Neural cell (in vitro differentiated cells): ENCODE measurements around the gene DGKQ. TPM values are rescaled to one million over a fixed set of nuclear protein-coding genes. Genes with fewer than 3 reads are reported as not detected.

Experiments
- H2AFZ ChIP-seq: fragments of 200-600, 300-800 bp; sonication (generic), shearing (Covaris generic); 2 replicates; pipeline ENCODE4 v1.6.0; 2014; ENCODE audit warnings: low read depth, mild to moderate bottlenecking, antibody characterized with exemption, low read length, moderate library complexity
- H3F3A ChIP-seq: fragments of 200-600 bp; shearing (Covaris generic); 2 replicates; pipeline ENCODE4 v1.6.1; 2016; ENCODE audit warnings: mild to moderate bottlenecking, moderate library complexity, mixed read lengths, antibody characterized with exemption, low read length; ENCODE audit not compliant: insufficient read depth, poor library complexity, severe bottlenecking
- H3K27ac ChIP-seq: fragments of 200-600, 300-800 bp; sonication (generic), shearing (Covaris generic); 2 replicates; pipeline ENCODE4 v1.5.1; 2014; ENCODE audit warnings: mild to moderate bottlenecking, low read length, moderate library complexity
- H3K27me3 ChIP-seq: fragments of 300-800, 200-600 bp; sonication (generic), shearing (Covaris generic); 2 replicates; pipeline ENCODE4 v1.6.0; 2014; ENCODE audit warnings: mild to moderate bottlenecking, low read depth, low read length, moderate library complexity; ENCODE audit not compliant: insufficient read depth
- H3K36me3 ChIP-seq: fragments of 300-800, 200-600 bp; sonication (generic), shearing (Covaris generic); 2 replicates; pipeline ENCODE4 v1.5.1; 2014; ENCODE audit warnings: mild to moderate bottlenecking, antibody characterized with exemption, low read length, moderate library complexity; ENCODE audit not compliant: insufficient read depth
- H3K4me2 ChIP-seq: fragments of 300-800, 200-600 bp; sonication (generic), shearing (Covaris generic); 2 replicates; pipeline ENCODE4 v1.6.0; 2014; ENCODE audit warnings: mild to moderate bottlenecking, low read length
- H3K4me3 ChIP-seq: fragments of 300-800, 200-600 bp; sonication (generic), shearing (Covaris generic); 2 replicates; pipeline ENCODE4 v1.5.1; 2014; ENCODE audit warnings: mild to moderate bottlenecking, low read length, moderate library complexity
- H3K79me2 ChIP-seq: fragments of 200-600 bp; shearing (Covaris generic); replicated peaks from 2 replicates; pipeline ENCODE4 v1.6.0; 2014; ENCODE audit warnings: mild to moderate bottlenecking, low read length, moderate library complexity; ENCODE audit not compliant: insufficient read depth
- H3K9ac ChIP-seq: fragments of 300-800, 200-600 bp; sonication (generic), shearing (Covaris generic); 2 replicates; pipeline ENCODE4 v1.6.1; 2016; ENCODE audit warnings: mild to moderate bottlenecking, low read length, mixed read lengths
- H3K9me2 ChIP-seq: fragments of 200-600 bp; shearing (Covaris generic); 2 replicates; pipeline ENCODE4 v1.6.1; 2016; ENCODE audit warnings: mild to moderate bottlenecking, low read length, mixed read lengths; ENCODE audit not compliant: insufficient read depth
- H3K9me3 ChIP-seq: fragments of 200-600, 300-800 bp; sonication (generic), shearing (Covaris generic); 2 replicates; pipeline ENCODE4 v1.6.1; 2016; ENCODE audit warnings: mild to moderate bottlenecking, mixed run types, low read length, moderate library complexity, mixed read lengths
- H4K20me1 ChIP-seq: fragments of 200-600 bp; shearing (Covaris generic); 2 replicates; pipeline ENCODE4 v1.6.1; 2016; ENCODE audit warnings: mild to moderate bottlenecking, mixed run types; ENCODE audit not compliant: insufficient read depth
- EP300 ChIP-seq: fragments of 450-650 bp; conservative IDR thresholded peaks from 2 replicates; pipeline ENCODE4 v1.6.1; 2014; ENCODE audit warnings: antibody characterized with exemption, mild to moderate bottlenecking, moderate library complexity; ENCODE audit not compliant: poor library complexity, severe bottlenecking
- EZH2 ChIP-seq: fragments of 200-600, 300-800 bp; shearing (Covaris generic), sonication (generic); IDR thresholded peaks from 2 replicates; pipeline ENCODE4 v1.6.1; 2014; ENCODE audit warnings: antibody characterized with exemption, low read length, borderline replicate concordance, mild to moderate bottlenecking; ENCODE audit not compliant: insufficient read depth, poor library complexity, severe bottlenecking
- MXI1 ChIP-seq: fragments of 450-650 bp; conservative IDR thresholded peaks from 2 replicates; pipeline ENCODE4 v1.6.1; 2014; ENCODE audit warnings: antibody characterized with exemption, mild to moderate bottlenecking; ENCODE audit not compliant: poor library complexity, severe bottlenecking
- POLR2AphosphoS5 ChIP-seq: IDR thresholded peaks from 2 replicates; pipeline ENCODE4 v1.6.1; 2012
- RAD21 ChIP-seq: fragments of 450-650 bp; conservative IDR thresholded peaks from 2 replicates; pipeline ENCODE4 v1.6.1; 2014; ENCODE audit warnings: antibody characterized with exemption, mild to moderate bottlenecking, moderate library complexity
- REST ChIP-seq: IDR thresholded peaks from 2 replicates; pipeline ENCODE4 v1.6.1; 2012; ENCODE audit warnings: borderline replicate concordance
- SMC3 ChIP-seq: fragments of 450-650 bp; conservative IDR thresholded peaks from 2 replicates; pipeline ENCODE4 v1.6.1; 2014; ENCODE audit warnings: antibody characterized with exemption, mild to moderate bottlenecking, moderate library complexity; ENCODE audit not compliant: poor library complexity
- TAF1 ChIP-seq: IDR thresholded peaks from 2 replicates; pipeline ENCODE4 v1.6.1; 2012; ENCODE audit warnings: low read depth
- polyA plus RNA-seq: library from polyadenylated mRNA; depleted of rRNA; stranded (reverse); fragments of >200 nt; gene quantifications from 2 replicates; pipeline ENCODE4 v1.2.3, GENCODE V29; 2014
- TF ChIP-seq, protein P1 (sequence below): fragments of 450-650 bp; IDR thresholded peaks from 2 replicates; pipeline ENCODE4 v1.5.1; 2014; ENCODE audit warnings: antibody characterized with exemption, mild to moderate bottlenecking, moderate library complexity; ENCODE audit not compliant: poor library complexity, severe bottlenecking

The DGKQ gene
- polyA plus RNA-seq, 1 donor from 2014 or later = 32.4 TPM

- H3K27me3 ChIP-seq = no peaks in the 10 kb centered on the region
- H4K20me1 ChIP-seq = no peaks in the 10 kb centered on the region
- H3K9me3 ChIP-seq = no peaks in the 10 kb centered on the region
- H3K9ac ChIP-seq = no peak overlapping the region
- no peak overlapping the region for H3K4me3 ChIP-seq
- H3K79me2 ChIP-seq = no peaks in the 10 kb centered on the region
- H3K4me2 ChIP-seq = no peak overlapping the region
- H3K27ac ChIP-seq = no peak overlapping the region
- TF ChIP-seq EP300 (no peak), MXI1 (no peak), POLR2AphosphoS5 (no peak), REST (no peak), EZH2 (no peak), RAD21 (no peak), SMC3 (no peak), TAF1 (no peak)
- TF ChIP-seq, protein P1, sequence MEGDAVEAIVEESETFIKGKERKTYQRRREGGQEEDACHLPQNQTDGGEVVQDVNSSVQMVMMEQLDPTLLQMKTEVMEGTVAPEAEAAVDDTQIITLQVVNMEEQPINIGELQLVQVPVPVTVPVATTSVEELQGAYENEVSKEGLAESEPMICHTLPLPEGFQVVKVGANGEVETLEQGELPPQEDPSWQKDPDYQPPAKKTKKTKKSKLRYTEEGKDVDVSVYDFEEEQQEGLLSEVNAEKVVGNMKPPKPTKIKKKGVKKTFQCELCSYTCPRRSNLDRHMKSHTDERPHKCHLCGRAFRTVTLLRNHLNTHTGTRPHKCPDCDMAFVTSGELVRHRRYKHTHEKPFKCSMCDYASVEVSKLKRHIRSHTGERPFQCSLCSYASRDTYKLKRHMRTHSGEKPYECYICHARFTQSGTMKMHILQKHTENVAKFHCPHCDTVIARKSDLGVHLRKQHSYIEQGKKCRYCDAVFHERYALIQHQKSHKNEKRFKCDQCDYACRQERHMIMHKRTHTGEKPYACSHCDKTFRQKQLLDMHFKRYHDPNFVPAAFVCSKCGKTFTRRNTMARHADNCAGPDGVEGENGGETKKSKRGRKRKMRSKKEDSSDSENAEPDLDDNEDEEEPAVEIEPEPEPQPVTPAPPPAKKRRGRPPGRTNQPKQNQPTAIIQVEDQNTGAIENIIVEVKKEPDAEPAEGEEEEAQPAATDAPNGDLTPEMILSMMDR = no peak
- H3F3A ChIP-seq = no peaks in the 10 kb centered on the region
- H2AFZ ChIP-seq = no peak overlapping the region
- no peaks in the 10 kb centered on the region for H3K9me2 ChIP-seq
- H3K36me3 ChIP-seq = no peaks in the 10 kb centered on the region
Observed at GRCh38 chr4:958314-958665, 15.1 kb downstream of the DGKQ start.

DNA sequence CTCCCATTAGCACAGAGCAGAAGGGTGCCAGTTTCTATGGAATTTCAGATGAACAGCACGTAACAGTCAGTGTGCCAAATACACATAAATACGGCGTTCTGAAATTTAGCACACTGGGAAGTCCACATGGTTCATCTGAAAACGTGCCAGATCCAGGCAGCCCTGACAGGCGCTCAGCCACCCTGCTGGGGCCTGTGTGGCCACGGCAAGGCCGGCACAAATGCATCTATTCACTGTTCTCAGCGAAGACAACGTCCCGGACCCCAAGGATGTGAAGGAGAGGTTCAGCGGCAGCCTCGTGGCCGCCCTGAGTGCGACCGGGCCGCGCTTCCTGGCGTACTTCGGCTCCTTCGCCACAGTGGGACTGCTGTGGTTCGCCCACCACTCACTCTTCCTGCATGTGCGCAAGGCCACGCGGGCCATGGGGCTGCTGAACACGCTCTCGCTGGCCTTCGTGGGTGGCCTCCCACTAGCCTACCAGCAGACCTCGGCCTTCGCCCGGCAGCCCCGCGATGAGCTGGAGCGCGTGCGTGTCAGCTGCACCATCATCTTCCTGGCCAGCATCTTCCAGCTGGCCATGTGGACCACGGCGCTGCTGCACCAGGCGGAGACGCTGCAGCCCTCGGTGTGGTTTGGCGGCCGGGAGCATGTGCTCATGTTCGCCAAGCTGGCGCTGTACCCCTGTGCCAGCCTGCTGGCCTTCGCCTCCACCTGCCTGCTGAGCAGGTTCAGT lies 15.6 kb downstream of the DGKQ start:
- Histone ChIP-seq H4K20me1 (no peaks in the 10 kb centered on the region), H3K9me2 (no peaks in the 10 kb centered on the region), H3K4me2 (no peak overlapping the region), H3K27me3 (no peaks in the 10 kb centered on the region), H3K9ac (no peak overlapping the region), H3K27ac (no peak overlapping the region), H3K4me3 (no peak overlapping the region), H2AFZ (no peak overlapping the region), H3K36me3 (no peaks in the 10 kb centered on the region), H3K79me2 (no peaks in the 10 kb centered on the region), H3F3A (no peaks in the 10 kb centered on the region), H3K9me3 (no peaks in the 10 kb centered on the region)
- TF ChIP-seq REST (no peak), RAD21 (no peak), EP300 (no peak), SMC3 (no peak), TAF1 (no peak), EZH2 (no peak), MXI1 (no peak)
